PFSK-1 (cell line): ENCODE results near the gene CDK19.

Experiments
- FOXP2 ChIP-seq: optimal IDR thresholded peaks from 2 replicates; pipeline ENCODE3; 2011; ENCODE audit warnings: borderline replicate concordance, control low read depth, inconsistent platforms; ENCODE audit not compliant: insufficient read depth; ENCODE audit errors: extremely low read length, extremely low read depth
- POLR2AphosphoS5 ChIP-seq: IDR thresholded peaks from 2 replicates; pipeline ENCODE4 v1.6.1; 2012; ENCODE audit warnings: low read depth, mild to moderate bottlenecking, control low read depth, low read length, moderate library complexity
- SIN3A ChIP-seq: IDR thresholded peaks from 2 replicates; pipeline ENCODE4 v1.6.1; 2012; ENCODE audit warnings: mild to moderate bottlenecking, low read length, moderate library complexity, borderline replicate concordance; ENCODE audit not compliant: insufficient read depth
- TAF1 ChIP-seq: IDR thresholded peaks from 2 replicates; pipeline ENCODE4 v1.6.1; 2012; ENCODE audit warnings: low read length, control low read depth, borderline replicate concordance; ENCODE audit not compliant: insufficient read depth

DNA sequence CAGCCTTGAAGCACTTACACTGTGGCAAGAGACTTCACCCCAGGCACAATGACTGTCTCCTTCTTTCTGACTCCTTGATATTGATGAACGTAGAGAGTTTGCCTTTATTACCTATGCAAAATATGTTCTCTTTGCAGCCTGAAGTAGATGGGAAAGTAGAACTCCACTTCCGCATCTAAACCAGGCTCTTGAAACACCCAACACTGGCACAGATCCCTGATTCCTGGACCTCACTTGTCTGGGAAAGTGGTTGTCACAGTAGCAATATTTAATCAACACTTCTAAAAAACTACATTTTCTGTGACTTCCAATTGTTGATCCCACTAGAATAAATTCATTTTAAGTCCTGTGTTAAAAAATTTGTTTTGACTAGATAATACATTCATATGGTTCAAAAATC lies 143.1 kb downstream of the CDK19 start:
- no peak for TF ChIP-seq TAF1
- no peak for TF ChIP-seq POLR2AphosphoS5
- TF ChIP-seq SIN3A: no peak
- no peak for TF ChIP-seq FOXP2
